K562 (cell line): ENCODE results near the gene GAB1. TPM values are rescaled to one million over a fixed set of nuclear protein-coding genes. Genes with fewer than 3 reads are reported as not detected.

ENCODE experiments used
- ATAC-seq: fragments of 200-7000 bp; cut with Tn5 transposase; 3 replicates; pipeline ENCODE4 v1.9.1; 2020; ENCODE audit warnings: moderate library complexity
- BruUV-seq: library from RNA; stranded (reverse); fragments of 400-500 nt; replicated peaks from 2 replicates; lab custom pipeline; 2021; lab: Mats Ljungman, UMichigan
- CTCF ChIA-PET: fragments of 300-600 bp; formaldehyde crosslinking; extraction: SDS; loops from one replicate; lab custom pipeline; 2021; ENCODE audit warnings: low intra/inter-chr PET ratio; lab: Yijun Ruan, JAX
- POLR2A ChIA-PET: fragments of 300-600, 350-650 bp; sonication (Branson Sonifier 250); formaldehyde crosslinking; extraction: SDS; loops from one replicate; lab custom pipeline; 2021; ENCODE audit warnings: antibody characterized with exemption, inconsistent platforms; lab: Yijun Ruan, JAX
- DNase-seq, 4 experiments: peaks; one replicate each; pipeline versions ENCODE4 v3.0.0 to v3.0.0-alpha.2; 2011 to 2018; ENCODE audit warnings: low spot score in 3 of 4, mixed read lengths in 3 of 4; ENCODE audit errors: extremely low read depth in 1 of 4
- FAIRE-seq: peaks from 2 replicates; lab custom pipeline; 2011; peaks lifted over from hg19 to GRCh38; lab: Jason Lieb, UNC
- H2AFZ ChIP-seq: 2 replicates; pipeline ENCODE4 v1.6.0; 2011; ENCODE audit warnings: low read depth, low read length, control low read depth, inconsistent platforms
- H3K27ac ChIP-seq: fragments of 200-600 bp; 3 replicates; pipeline ENCODE4 v1.8.0; 2011; ENCODE audit warnings: low read depth, mild to moderate bottlenecking, control low read depth, inconsistent platforms, low read length, moderate library complexity, mixed read lengths; ENCODE audit errors: extremely low read depth
- H3K27me3 ChIP-seq, 2 experiments: fragments of 300-600 bp in 1 of 2; 2 replicates in 1 of 2; 3 replicates in 1 of 2; pipeline versions ENCODE4 v1.6.0 to v1.8.0; 2011; ENCODE audit warnings: inconsistent platforms in 2 of 2, low read length in 2 of 2, mild to moderate bottlenecking in 1 of 2, mixed read lengths in 1 of 2, moderate library complexity in 1 of 2; ENCODE audit not compliant: control insufficient read depth in 2 of 2, insufficient read depth in 2 of 2
- H3K36me3 ChIP-seq: fragments of 300-600 bp; 3 replicates; pipeline ENCODE4 v1.8.0; 2011; ENCODE audit warnings: mild to moderate bottlenecking, low read length, inconsistent platforms; ENCODE audit not compliant: control insufficient read depth, insufficient read depth
- H3K4me1 ChIP-seq, 2 experiments: fragments of 200-600 bp in 1 of 2; replicated peaks in 1 of 2; 2 replicates in 1 of 2; 3 replicates in 1 of 2; pipeline versions ENCODE4 v1.5.1 to v1.8.0; 2011; ENCODE audit warnings: inconsistent platforms in 2 of 2, low read length in 2 of 2, mild to moderate bottlenecking in 1 of 2, mixed read lengths in 1 of 2, moderate library complexity in 1 of 2; ENCODE audit not compliant: control insufficient read depth in 2 of 2, insufficient read depth in 2 of 2
- H3K4me2 ChIP-seq: 2 replicates; pipeline ENCODE4 v1.6.1; 2011; ENCODE audit warnings: low read length, control low read depth, inconsistent platforms, mixed read lengths; ENCODE audit not compliant: insufficient read depth
- H3K4me3 ChIP-seq: fragments of 200-600 bp; sonication (generic), shearing (Covaris generic); 2 replicates; pipeline ENCODE4 v1.5.1; 2016; ENCODE audit warnings: control low read depth, inconsistent platforms
- H3K79me2 ChIP-seq: fragments of 200-600 bp; 3 replicates; pipeline ENCODE4 v1.8.0; 2011; ENCODE audit warnings: low read length, inconsistent platforms; ENCODE audit not compliant: control insufficient read depth, insufficient read depth
- H3K9ac ChIP-seq, 2 experiments: 2 replicates each; pipeline versions ENCODE4 v1.6.0 to v1.6.1; 2011; ENCODE audit warnings: low read depth in 2 of 2, low read length in 2 of 2, control low read depth in 1 of 2, inconsistent platforms in 1 of 2, mild to moderate bottlenecking in 1 of 2, mixed read lengths in 1 of 2; ENCODE audit not compliant: insufficient read depth in 1 of 2
- H3K9me1 ChIP-seq: one replicate; pipeline ENCODE4 v1.6.0; 2011; ENCODE audit warnings: inconsistent platforms, mild to moderate bottlenecking, low read length, moderate library complexity; ENCODE audit not compliant: control insufficient read depth, insufficient read depth
- H3K9me3 ChIP-seq: replicated peaks from 2 replicates; pipeline ENCODE4 v1.5.1; 2011; ENCODE audit warnings: low read depth, low read length, inconsistent platforms; ENCODE audit not compliant: control insufficient read depth, insufficient read depth
- H4K20me1 ChIP-seq: replicated peaks from 2 replicates; pipeline ENCODE4 v1.6.1; 2011; ENCODE audit warnings: low read length, inconsistent platforms, mixed read lengths; ENCODE audit not compliant: control insufficient read depth, insufficient read depth
- C11orf30 ChIP-seq: fragments of 450-650 bp; IDR thresholded peaks from 2 replicates; pipeline ENCODE4 v1.6.1; 2016; ENCODE audit warnings: low read depth, mild to moderate bottlenecking
- CEBPB ChIP-seq: fragments of 450-650 bp; IDR thresholded peaks from 2 replicates; pipeline ENCODE4 v1.6.1; 2016; ENCODE audit warnings: missing genetic modification characterization, missing compliant biosample characterization
- ELF1 ChIP-seq: fragments of 200-800 bp; sonication (Bioruptor generic); IDR thresholded peaks from 2 replicates; pipeline ENCODE4 v1.6.1; 2016; ENCODE audit warnings: missing genetic modification characterization, missing compliant biosample characterization
- EWSR1 ChIP-seq: fragments of 450-650 bp; IDR thresholded peaks from 2 replicates; pipeline ENCODE4 v1.6.1; 2018; ENCODE audit warnings: borderline replicate concordance, mild to moderate bottlenecking, low read depth, moderate library complexity; ENCODE audit not compliant: partially characterized antibody
- KLF1 ChIP-seq: fragments of 450-650 bp; IDR thresholded peaks from 2 replicates; pipeline ENCODE4 v1.6.1; 2016; ENCODE audit warnings: missing genetic modification characterization, missing compliant biosample characterization
- KLF16 ChIP-seq: IDR thresholded peaks from 2 replicates; pipeline ENCODE4 v1.6.1; 2016; ENCODE audit warnings: antibody characterized with exemption
- MLLT1 ChIP-seq, 2 experiments: fragments of 450-650 bp; IDR thresholded peaks; 2 replicates each; pipeline ENCODE4 v1.6.1; 2016
- PHF21A ChIP-seq: fragments of 450-650 bp; IDR thresholded peaks from 2 replicates; pipeline ENCODE4 v1.6.1; 2017; ENCODE audit warnings: low read depth, borderline replicate concordance
- TSHZ1 ChIP-seq: fragments of 250-450 bp; sonication (Bioruptor Pico); IDR thresholded peaks from 2 replicates; pipeline ENCODE4 v1.4.0; 2020; ENCODE audit warnings: mild to moderate bottlenecking, moderate library complexity
- ZBTB7A ChIP-seq: IDR thresholded peaks from 2 replicates; pipeline ENCODE4 v1.6.1; 2011; ENCODE audit warnings: low read depth, mild to moderate bottlenecking, low read length, moderate library complexity, borderline replicate concordance; ENCODE audit not compliant: control insufficient read depth
- ZNF140 ChIP-seq: fragments of 250-450 bp; sonication (Bioruptor Pico); IDR thresholded peaks from 2 replicates; pipeline ENCODE4 v1.8.0; 2021; ENCODE audit warnings: moderate library complexity, mild to moderate bottlenecking, inconsistent platforms
- ZNF431 ChIP-seq: sonication (generic); formaldehyde crosslinking; IDR thresholded peaks from 2 replicates; pipeline ENCODE4 v1.8.0; 2022; ENCODE audit warnings: mild to moderate bottlenecking, missing genetic modification reagents
- WGBS: fragments of 100-300 bp; shearing (Covaris generic); methylation state at CpG from one replicate; pipeline ENCODE4 v1.1.6; 2016; ENCODE audit warnings: low coverage, mixed read lengths; ENCODE audit not compliant: insufficient coverage; ENCODE audit errors: missing lambda C conversion rate; 5-methylcytosine and 5-hydroxymethylcytosine counted together
- in situ Hi-C: fragments of 300-500 bp; cut with MboI; formaldehyde crosslinking; loops from 4 replicates; pipeline ENCODE4 v1.15.0; 2018; ENCODE audit warnings: inconsistent platforms, mixed read lengths
- intact Hi-C: fragments of 100-400 bp; cut with micrococcal nuclease; formaldehyde crosslinking; loops from 2 replicates; pipeline ENCODE4 v1.14.2; 2022
- polyA plus RNA-seq, 8 experiments: library from polyadenylated mRNA; depleted of rRNA in 4 of 8; stranded (reverse) in 5 of 8; unstranded in 3 of 8; fragments of >200 nt; fragmentation: Nextera tagmentation in 2 of 8; fragmentation: Illumina TruSeq in 1 of 8; extraction: Ambion mirVana in 2 of 8; extraction: Trizol in 1 of 8; gene quantifications; 2 replicates each; pipeline versions ENCODE4 v1.2.1 to v1.2.3, GENCODE V29; 2011 to 2014; ENCODE audit warnings: inconsistent platforms in 1 of 8, missing spikeins in 1 of 8
- total RNA-seq, 7 experiments: library from RNA; depleted of rRNA in 6 of 7; stranded (reverse); fragments of >200 nt in 6 of 7; fragmentation: Illumina TruSeq in 2 of 7; extraction: Trizol in 2 of 7; gene quantifications; 2 replicates each; pipeline versions ENCODE4 v1.2.1 to v1.2.3, GENCODE V29; 2011 to 2021; ENCODE audit warnings: low replicate concordance in 1 of 7

GAB1 gene
- total and polyA plus RNA-seq, 9 of the 15 experiments (the other 6 are each of a cell fraction or from before 2014, with no cell fraction given): 1.3 to 14.6 (median 7.5) TPM

DNA sequence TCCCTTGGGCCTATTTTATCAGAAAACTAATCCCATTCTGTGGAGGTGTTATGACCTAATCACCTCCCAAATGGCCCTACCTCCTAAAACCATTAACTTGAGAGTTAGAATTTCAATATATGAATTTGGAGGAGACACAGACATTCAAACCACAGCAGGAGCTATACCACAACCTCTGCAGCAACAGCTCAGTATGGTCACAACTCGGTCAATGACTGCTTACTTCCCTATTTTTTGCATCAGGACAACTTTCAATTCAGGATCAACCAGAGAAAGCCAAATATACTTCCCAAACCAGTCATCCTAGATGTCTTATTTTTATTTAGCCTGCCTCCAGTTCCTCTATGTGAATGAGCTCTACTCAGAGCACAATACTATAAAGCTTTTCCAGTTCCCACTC, 165.6 kb downstream of the GAB1 start (continued):
- TF ChIP-seq CEBPB (tag) (no peak), KLF16 (no peak), KLF1 (tag) (no peak)

DNA sequence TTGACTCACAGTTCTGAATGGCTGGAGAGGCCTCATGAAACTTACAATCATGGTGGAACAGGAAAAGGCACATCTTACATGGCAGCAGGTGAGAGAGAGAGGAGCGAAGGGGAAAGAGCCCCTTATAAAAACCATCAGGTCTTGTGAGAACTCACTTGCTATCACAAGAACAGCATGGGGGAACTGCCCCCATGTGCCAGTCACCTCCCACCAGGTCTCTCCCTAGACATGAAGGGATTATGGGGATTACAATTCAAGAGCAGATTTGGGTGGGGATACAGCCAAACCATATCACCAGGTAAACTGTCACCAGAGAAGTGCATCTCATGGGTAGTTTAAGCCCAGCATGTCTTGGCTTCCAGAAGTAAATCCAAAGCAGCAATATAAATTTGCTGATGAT, 169.4 kb downstream of the GAB1 start:
- in situ Hi-C loops (no loop called here), intact Hi-C loops (no loop called here)
- H4K20me1 ChIP-seq: no peaks in the 10 kb centered on the region
- H3K27me3 ChIP-seq: no peaks in the 10 kb centered on the region
- H3K9me3 ChIP-seq: no peaks in the 10 kb centered on the region
- no peaks in the 10 kb centered on the region for H3K4me1 ChIP-seq
- DNase-seq (no peak), ATAC-seq (peak; percentile 25; the same call in 2 of the 3 replicates), FAIRE-seq (no peak)
- no peak overlapping the region for H3K4me3 ChIP-seq
- no peak overlapping the region for H3K4me2 ChIP-seq
- no peaks in the 10 kb centered on the region for H3K9me1 ChIP-seq
- WGBS: 33% methylated on average over 1 of the region's 1 CpG
- H3K36me3 ChIP-seq: no peaks in the 10 kb centered on the region
- ChIA-PET POLR2A (no interaction called here), CTCF (no interaction called here)
- no peak for TF ChIP-seq ZBTB7A
- TF ChIP-seq C11orf30: peak; percentile 26; the same call in 1 of the 2 replicates
- no peak for TF ChIP-seq ELF1 (tag)
- TF ChIP-seq ZNF140: no peak
- TF ChIP-seq PHF21A: no peak
- no peak for TF ChIP-seq MLLT1 (IDR thresholded peaks at IDR 0.05)
- TF ChIP-seq EWSR1: no peak
- no peak for TF ChIP-seq TSHZ1 (CRISPR knock-in tag)
- no peak for TF ChIP-seq ZNF431 (CRISPR knock-in tag)
- H2AFZ ChIP-seq: peak overlapping the region; percentile 57
- no peak overlapping the region for H3K27ac ChIP-seq
- BruUV-seq: no TSS peak
- H3K9ac ChIP-seq: no peak overlapping the region
- no peaks in the 10 kb centered on the region for H3K79me2 ChIP-seq
